ENCODE measurements around the gene FCHSD2. TPM values are rescaled to one million over a fixed set of nuclear protein-coding genes. Genes with fewer than 3 reads are reported as not detected.
A peak's percentile ranks its signal among the peaks of the same experiment; 100 is the strongest.

Gene FCHSD2
- total and polyA plus RNA-seq, 9 of the 15 experiments (the other 6 are each of a cell fraction or from before 2014, with no cell fraction given) = 1.8 to 14.7 (median 6.4) TPM

GRCh38 chr11:73130181-73130580 lies 11.9 kb downstream of the FCHSD2 start:
- Histone ChIP-seq H3K9me1 (ENCODE audit: control insufficient read depth, insufficient read depth, low read length) (no peaks in the 10 kb centered on the region), H3K4me1 (replicated peaks in 1 of 2; ENCODE audit: control insufficient read depth in 2 of 2, insufficient read depth in 2 of 2, low read length in 2 of 2) (no peaks in the 10 kb centered on the region), H2AFZ (ENCODE audit: low read depth, low read length) (no peak overlapping the region), H3K9me3 (replicated peaks; ENCODE audit: control insufficient read depth, insufficient read depth, low read depth, low read length) (no peaks in the 10 kb centered on the region), H3K79me2 (ENCODE audit: control insufficient read depth, insufficient read depth, low read length) (no peaks in the 10 kb centered on the region), H3K4me3 (no peak overlapping the region), H3K36me3 (ENCODE audit: control insufficient read depth, insufficient read depth, low read length) (peaks cover 2% of the 10 kb centered on the region; the same call in 1 of the 3 replicates), H3K27ac (ENCODE audit: extremely low read depth, low read depth, low read length) (no peak overlapping the region), H3K27me3 (ENCODE audit: control insufficient read depth in 2 of 2, insufficient read depth in 2 of 2, low read length in 2 of 2) (no peaks in the 10 kb centered on the region), H3K9ac (ENCODE audit: insufficient read depth in 1 of 2, low read depth in 2 of 2, low read length in 2 of 2) (no peak overlapping the region), H4K20me1 (replicated peaks; ENCODE audit: control insufficient read depth, insufficient read depth, low read length) (no peaks in the 10 kb centered on the region), H3K4me2 (ENCODE audit: insufficient read depth, low read length) (no peak overlapping the region)
- BruUV-seq (replicated peaks) = no TSS peak
- POLR2A ChIA-PET = interaction anchor here (1.2 to 1.3 kb wide), 2 partner anchors 10 to 17 kb away, joined by 3 to 6 read pairs; no protein-coding TSS in a partner anchor
- intact Hi-C loops (cut with micrococcal nuclease) (no loop called here), in situ Hi-C loops (cut with MboI) (no loop called here)
- DNase-seq (ENCODE audit: extremely low read depth in 1 of 4, low spot score in 3 of 4) (no peak), FAIRE-seq (no peak), ATAC-seq (no peak)
- 21% methylated on average over 1 of the region's 1 CpG for WGBS (ENCODE audit: insufficient coverage, low coverage, missing lambda C conversion rate)
- TF ChIP-seq, protein P1, sequence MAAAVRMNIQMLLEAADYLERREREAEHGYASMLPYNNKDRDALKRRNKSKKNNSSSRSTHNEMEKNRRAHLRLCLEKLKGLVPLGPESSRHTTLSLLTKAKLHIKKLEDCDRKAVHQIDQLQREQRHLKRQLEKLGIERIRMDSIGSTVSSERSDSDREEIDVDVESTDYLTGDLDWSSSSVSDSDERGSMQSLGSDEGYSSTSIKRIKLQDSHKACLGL (CRISPR knock-in tag; IDR thresholded peaks at IDR 0.05; ENCODE audit: borderline replicate concordance, poor library complexity, severe bottlenecking) = no peak
- no peak for TF ChIP-seq GATAD2B (IDR thresholded peaks at IDR 0.05; ENCODE audit: borderline replicate concordance)
- no peak for TF ChIP-seq U2AF2 (optimal IDR thresholded peaks at IDR 0.05; ENCODE audit: low read depth, low read length)
- no peak for TF ChIP-seq ZNF561 (CRISPR knock-in tag; conservative IDR thresholded peaks at IDR 0.05)
- no peak for TF ChIP-seq SMAD2 (IDR thresholded peaks at IDR 0.05; ENCODE audit: low read depth, low read length)
- TF ChIP-seq ZNF121 (CRISPR knock-in tag; conservative IDR thresholded peaks at IDR 0.05) = peak; percentile 48
- no peak for TF ChIP-seq HDAC6 (IDR thresholded peaks at IDR 0.05; ENCODE audit: low read depth, low read length)
- CTCF ChIA-PET (ENCODE audit: low intra/inter-chr PET ratio) = no interaction called here

Measured in K562 (cell line).